Activated CD4-positive, alpha-beta T cell treated with anti-CD3 and anti-CD28 coated beads, Interleukin-2, amount 50 U/mL, for 24 hours (primary cell): ENCODE data around the gene ST7.

Source experiments
- DNase-seq, 2 donors: peaks; one replicate each; pipeline ENCODE4 v3.0.0-alpha.2; 2020; ENCODE audit warnings: low read depth in 1 of 2, low spot score in 1 of 2

Gene ST7

DNA sequence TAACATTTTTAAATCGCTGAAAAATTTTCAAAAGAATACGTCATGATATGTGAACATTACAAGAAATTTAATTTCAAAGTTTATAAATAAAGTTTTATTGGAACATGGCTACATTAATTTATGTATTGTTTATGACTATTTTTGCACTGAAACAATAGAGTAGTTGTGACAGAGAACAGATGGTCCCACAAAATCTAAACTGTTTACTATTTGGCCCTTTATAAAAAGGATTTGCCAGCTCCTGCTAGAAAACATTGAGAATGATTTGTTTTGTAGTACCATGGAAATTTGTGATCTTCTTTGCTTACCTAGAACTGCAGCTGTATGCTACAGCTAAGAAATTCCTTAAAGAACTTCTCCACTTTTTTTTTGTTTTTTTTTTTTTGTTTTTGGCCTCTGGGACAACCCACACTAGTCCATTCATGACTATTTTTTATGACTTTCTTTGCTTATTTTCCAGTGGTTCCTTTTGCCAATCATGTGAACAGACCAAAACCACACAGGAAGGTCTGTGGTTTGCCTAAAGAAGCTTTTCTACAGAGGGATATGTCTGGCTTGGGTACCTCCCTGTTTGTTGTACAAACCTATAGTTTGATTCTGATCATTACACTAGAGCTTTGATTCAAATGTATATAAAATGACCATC lies 55.7 kb downstream of the ST7 start:
- no peak for DNase-seq

DNA sequence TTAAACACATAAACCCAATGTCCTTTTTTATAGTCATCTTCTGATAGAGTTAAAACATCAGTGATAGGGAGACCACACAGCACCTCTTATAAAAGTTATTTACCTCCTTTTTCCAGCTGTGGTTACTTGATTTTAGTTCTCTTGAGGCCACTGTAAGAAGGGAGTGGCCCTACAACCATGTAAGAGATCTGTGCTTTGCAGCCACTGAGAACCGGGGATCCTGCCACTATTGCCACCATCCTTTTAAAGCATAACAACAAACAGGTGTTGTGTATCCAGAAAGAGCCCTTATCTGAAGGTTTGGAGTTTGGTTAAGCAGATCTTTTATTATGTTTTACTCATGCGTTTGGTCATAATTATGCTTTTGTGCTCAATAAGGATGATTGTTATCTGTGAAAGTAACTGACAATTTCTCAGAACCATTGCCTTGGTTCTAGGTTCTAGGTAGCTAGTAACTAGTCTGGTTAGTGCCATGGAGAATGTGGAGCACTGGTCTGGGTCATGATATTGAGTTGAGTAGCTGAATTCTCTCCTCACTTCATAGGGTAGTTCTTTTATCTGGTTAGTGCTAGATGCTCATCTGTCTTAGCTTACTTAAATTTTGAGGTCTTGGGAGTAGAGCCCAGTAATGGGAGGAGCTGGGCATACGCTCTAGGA lies 56.5 kb downstream of the ST7 start:
- no peak for DNase-seq

- DNase-seq: no peak
Measured at GRCh38 chr7:117010375-117011133, 57.3 kb downstream of the ST7 start.

GRCh38 chr7:117011419-117012260 lies 58.3 kb downstream of the ST7 start:
- no peak for DNase-seq

GRCh38 chr7:117012284-117012683 lies 59.0 kb downstream of the ST7 start:
- no peak for DNase-seq

DNA sequence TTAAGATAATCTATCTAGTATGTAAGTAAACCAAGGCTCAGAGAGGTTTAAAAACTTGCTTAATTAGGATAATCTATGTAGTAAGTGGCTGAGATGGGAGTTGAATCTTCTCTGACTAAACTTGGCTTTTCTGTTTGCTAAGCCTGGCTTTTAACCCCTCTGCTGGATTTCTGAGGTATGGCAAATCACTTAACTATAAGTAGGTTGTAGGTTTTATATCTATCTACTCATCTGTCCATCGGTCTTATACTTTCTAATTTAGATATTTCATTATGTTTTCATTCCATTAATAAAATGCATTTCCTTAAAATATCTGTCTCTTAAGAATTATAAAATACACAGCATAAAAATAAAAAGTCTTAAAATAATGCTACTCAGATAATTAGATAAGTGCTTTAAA lies 59.4 kb downstream of the ST7 start:
- no peak for DNase-seq

DNA sequence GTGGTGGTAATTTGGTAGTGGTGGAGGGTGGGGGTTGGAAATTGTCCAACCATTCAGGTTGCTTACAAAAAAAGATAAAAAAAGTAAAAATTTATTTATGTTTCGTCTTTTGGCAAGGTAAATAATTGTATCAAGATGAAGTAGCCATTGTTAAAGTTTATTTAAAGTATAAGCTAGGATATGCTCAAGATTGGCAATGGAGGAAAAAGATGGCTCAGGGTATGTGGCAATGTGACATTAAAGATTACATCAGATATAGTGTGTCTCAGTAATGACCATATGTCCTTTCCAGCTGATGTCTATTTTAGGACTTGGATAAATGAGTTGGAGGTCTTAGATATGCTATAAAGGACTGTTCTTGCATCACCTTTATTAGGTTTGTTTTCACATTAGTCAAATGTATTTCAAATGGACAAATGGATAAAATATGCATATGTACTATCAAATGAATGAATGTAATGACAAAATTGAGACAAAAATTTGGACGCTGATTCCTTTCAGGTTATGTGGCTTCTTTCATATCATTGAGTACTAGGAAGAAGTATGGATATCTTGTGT lies 60.9 kb downstream of the ST7 start:
- no peak for DNase-seq

DNA sequence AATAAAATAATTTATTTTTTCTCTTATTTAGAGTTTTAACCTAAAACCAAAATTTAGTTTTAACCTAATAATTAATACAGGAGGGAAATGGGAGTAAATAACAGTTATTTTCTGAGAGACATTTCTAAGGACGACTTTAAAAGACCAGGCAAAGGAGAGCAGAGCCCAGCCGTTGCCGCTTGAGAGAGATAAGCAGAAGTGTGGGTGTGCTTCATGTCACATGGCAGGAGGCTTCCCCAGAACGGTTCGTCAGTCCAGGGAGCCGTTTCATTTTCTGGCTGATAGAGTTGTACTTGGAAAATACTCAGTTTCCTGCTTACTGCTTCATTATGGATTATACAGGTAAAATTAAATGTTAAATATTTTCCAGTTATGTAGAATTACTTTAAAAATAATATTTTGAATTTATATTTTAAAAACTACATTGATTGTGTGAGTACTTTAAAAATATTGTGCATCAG lies 61.4 kb downstream of the ST7 start:
- no peak for DNase-seq

DNA sequence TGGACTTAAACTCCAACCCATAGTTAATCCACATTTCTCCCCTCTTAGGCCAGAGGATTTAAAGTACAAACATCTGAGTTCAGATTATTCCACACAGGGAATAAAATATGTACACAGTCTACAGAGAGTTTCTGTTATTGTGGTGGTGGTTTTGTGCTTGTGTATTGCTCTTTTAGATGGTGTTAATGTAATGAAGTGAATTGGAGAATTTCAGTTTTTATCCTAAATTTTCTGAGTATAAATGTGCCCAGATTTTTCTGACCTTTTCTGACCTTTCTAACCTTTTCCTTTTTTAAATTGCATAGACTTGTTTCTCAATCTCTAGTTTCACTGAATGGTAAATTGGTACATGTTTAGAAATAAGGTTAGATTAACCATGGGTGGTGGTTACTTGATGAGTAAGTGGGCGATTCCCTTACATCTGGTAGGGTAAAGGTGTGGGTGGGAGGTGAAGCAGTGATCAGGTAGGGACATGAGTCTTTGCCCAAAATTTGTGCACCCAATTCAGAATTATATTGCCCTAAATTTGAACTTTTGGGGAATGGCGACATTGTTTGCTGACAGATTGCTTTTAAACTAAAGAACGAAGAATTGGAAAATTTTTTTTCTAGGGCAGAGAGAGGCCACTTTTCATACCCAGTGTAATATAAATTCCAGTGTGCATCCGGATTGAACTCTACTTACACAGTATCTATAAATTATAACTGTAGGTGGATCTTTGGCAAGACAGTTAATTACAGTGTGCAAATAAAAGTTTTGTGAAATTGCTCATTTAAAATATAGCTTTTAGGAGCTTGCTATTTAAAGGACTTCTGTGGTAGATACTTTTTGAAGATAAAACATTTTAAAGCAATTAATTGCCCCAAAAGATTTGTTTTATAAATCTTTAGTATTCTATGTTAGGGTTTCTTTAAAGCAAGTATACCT lies 62.2 kb downstream of the ST7 start:
- DNase-seq: no peak

DNA sequence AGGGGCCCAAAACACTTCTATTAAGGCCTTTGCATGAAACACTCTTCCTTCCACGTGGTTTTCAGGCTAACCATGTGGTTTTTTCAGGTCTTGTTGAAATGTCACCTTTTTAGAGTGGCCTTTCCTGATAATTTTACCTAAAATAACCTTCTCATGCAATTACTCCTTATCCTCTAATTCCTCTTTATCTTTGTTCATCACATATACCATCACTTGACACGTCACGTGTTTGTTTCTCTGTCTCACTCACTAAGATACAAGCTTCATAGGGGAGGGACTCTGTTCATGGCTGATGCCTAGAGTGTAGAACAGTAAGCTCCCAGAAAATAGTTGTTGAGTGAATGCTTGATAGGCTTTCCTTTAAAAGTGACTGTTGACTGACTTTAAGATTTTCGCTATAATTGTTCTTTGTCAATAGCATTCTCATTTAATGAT lies 63.7 kb downstream of the ST7 start:
- no peak for DNase-seq

- no peak for DNase-seq
Measured at GRCh38 chr7:117017702-117018266, 64.5 kb downstream of the ST7 start.

- no peak for DNase-seq
Measured at GRCh38 chr7:117018713-117019112, 65.4 kb downstream of the ST7 start.

GRCh38 chr7:117019287-117019686 lies 66.0 kb downstream of the ST7 start:
- no peak for DNase-seq

DNA sequence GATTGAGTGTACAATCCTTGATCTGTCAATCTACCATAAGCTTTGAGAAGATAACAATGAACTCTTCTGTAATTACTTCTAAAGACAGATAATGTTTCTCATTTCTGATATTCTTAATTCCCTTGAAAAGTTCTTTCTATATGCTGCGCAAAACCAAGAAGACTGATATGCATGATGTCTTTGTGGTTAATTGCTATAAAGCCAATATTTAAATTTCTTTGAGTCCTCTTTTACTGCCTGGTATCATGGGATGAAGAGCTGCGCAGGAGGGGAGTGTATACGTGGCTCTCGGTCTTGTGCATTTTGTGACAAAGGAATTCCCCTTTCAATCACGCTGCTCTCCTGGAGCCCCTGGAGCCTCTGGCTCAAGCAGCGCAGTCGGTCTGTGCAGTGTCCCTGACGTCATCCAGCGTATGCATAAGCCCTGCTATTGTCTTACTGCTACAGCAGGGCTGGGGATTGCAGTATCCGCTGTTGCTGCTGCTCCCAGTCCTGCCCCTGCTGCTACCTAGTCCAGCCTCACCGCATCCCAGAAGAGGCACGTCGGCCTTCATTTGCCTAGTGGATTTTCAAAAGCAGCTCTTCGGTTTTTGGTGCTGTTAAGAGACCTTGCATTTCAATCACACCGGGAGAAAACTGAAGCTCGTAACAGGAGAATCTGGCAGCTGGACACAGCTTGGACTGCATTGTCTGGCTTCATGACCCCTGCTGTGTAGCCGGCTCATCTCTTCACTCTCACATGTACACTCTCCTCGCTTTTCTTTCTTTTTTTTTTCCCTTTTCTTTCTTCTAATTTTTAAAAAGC lies 66.7 kb downstream of the ST7 start:
- DNase-seq: no peak

DNA sequence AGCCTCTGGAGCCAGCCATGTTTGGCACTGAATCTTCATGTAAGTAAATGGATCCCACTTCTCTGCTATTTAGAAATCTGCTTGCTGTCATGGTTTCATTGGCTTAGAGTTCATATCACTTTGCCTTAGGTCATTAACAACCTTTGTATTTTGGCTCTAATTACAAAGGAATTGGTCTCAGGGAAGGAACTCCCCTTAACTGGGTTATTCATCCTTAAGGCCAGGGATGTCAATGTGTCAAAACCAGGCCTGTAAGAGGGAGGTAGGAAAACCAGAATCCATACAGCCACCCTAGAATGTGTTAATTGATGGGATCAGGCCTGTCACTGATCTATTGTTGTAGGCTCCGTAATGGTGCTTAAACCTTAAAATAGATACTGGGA lies 67.3 kb downstream of the ST7 start:
- no peak for DNase-seq

DNA sequence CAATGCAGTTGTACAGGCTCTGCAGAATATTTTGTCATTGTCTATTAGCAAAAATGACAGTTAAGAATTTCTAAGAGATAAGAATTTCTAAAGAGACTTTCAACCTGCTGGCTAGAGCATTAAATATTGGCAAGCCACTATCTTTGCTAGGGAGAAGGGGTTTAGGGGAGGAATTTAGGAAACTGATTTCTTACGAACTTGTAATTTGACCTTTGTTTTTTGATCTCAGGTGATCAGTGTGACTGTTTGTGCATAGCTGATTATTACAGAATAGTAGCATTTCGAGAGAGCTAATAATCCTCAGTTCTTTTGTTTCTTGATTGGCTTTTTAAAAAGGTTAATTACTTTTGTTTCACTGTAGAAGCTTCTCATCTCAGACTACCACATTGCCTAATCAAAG lies 68.1 kb downstream of the ST7 start:
- no peak for DNase-seq

DNA sequence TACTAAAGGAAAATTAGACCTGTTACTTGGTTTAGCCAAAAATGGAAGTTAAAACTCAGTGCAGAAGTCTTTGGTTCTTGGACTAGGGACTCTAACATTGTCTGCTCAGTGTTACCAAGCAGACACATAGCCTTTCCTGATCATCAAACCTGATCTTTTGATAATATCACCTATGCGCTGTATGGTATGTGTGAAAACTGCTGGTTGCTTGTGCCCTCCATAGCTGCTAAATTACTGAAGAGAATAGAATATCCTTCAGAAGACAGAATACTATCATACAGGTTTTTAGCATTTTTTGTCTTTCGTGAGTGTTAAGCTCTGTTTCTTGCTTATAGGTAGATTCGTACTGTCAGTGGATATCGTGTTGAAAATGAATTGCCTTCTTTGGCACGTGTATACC lies 68.7 kb downstream of the ST7 start:
- no peak for DNase-seq

DNA sequence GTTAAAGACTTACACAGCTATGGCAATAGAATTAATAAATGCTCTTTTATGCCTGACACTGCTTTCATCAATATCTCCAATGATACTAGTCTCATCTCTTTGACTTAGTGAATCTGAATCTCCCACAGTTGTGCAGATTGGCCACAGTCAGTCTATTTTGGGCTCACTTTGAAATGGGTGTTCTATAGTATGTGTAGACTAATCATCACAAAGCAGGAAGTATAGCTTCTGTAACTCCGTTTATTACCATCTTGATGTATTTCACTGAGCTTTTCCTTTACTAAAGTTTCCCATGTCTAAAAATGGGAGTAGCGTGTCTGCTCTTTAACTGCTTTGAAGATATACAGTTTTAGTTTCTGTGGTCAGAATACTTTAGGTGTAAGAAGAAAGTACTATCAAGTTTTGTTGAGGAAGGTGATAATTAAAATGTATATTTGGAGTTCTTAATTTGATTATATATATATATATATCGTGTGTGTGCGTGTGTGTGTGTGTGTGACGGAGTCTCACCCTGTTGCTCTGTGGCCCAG lies 70.1 kb downstream of the ST7 start:
- no peak for DNase-seq

GRCh38 chr7:117024811-117025210 lies 71.5 kb downstream of the ST7 start:
- no peak for DNase-seq
